Neural cell (in vitro differentiated cells): Measurements from ENCODE around the gene SEPTIN2.

Source experiments
- CTCF ChIP-seq: fragments of 450-650 bp; IDR thresholded peaks from 2 replicates; pipeline ENCODE4 v1.5.1; 2014; ENCODE audit warnings: antibody characterized with exemption, mild to moderate bottlenecking, moderate library complexity; ENCODE audit not compliant: poor library complexity, severe bottlenecking
- POLR2AphosphoS5 ChIP-seq: IDR thresholded peaks from 2 replicates; pipeline ENCODE4 v1.6.1; 2012
- TAF1 ChIP-seq: IDR thresholded peaks from 2 replicates; pipeline ENCODE4 v1.6.1; 2012; ENCODE audit warnings: low read depth

- TF ChIP-seq TAF1 (no peak), CTCF (no peak), POLR2AphosphoS5 (no peak)
Measured at GRCh38 chr2:241275910-241276309, 39.8 kb upstream of the SEPTIN2 start.
